ENCODE measurements around the gene IFI6.
A peak's percentile ranks its signal among the peaks of the same experiment; 100 is the strongest.
"Not testable (repeated sequence)": the region's sequence is repeated elsewhere in the genome, so short reads cannot be mapped to it uniquely, and the experiment has no call there.

Gene IFI6
- long read RNA-seq, donor 1, transcript IFI6-202 (5 exons, 841 nt): major isoform, 42 of 111 reads
- long read RNA-seq, donor 1, transcript IFI6-203 (5 exons, 828 nt): minor isoform, 5 of 111 reads
- long read RNA-seq, donor 1, partial matches to known transcripts: 64 of 111 reads
- long read RNA-seq, donor 1, other reads (novel, unspliced or antisense): 0 of 111 reads
- long read RNA-seq, donor 2, transcript IFI6-202 (5 exons, 841 nt): major isoform, 25 of 27 reads
- long read RNA-seq, donor 2, partial matches to known transcripts: 0 of 27 reads
- long read RNA-seq, donor 2, other reads (novel, unspliced or antisense): 0 of 27 reads
- long read RNA-seq, donor 3, transcript IFI6-202 (5 exons, 841 nt): major isoform, 12 of 14 reads
- long read RNA-seq, donor 3, partial matches to known transcripts: 0 of 14 reads
- long read RNA-seq, donor 3, other reads (novel, unspliced or antisense): 0 of 14 reads
- long read RNA-seq, donor 4, transcript IFI6-202 (5 exons, 841 nt): major isoform, 21 of 61 reads
- long read RNA-seq, donor 4, partial matches to known transcripts: 38 of 61 reads
- long read RNA-seq, donor 4, other reads (novel, unspliced or antisense): 0 of 61 reads
- long read RNA-seq, donor 5, transcript IFI6-202 (5 exons, 841 nt): major isoform, 16 of 87 reads
- long read RNA-seq, donor 5, partial matches to known transcripts: 68 of 87 reads
- long read RNA-seq, donor 5, other reads (novel, unspliced or antisense): 0 of 87 reads
- long read RNA-seq, donor 6, transcript IFI6-202 (5 exons, 841 nt): major isoform, 18 of 19 reads
- long read RNA-seq, donor 6, partial matches to known transcripts: 0 of 19 reads
- long read RNA-seq, donor 6, other reads (novel, unspliced or antisense): 0 of 19 reads
- long read RNA-seq, donor 7, transcript IFI6-202 (5 exons, 841 nt): major isoform, 37 of 42 reads
- long read RNA-seq, donor 7, transcript IFI6-203 (5 exons, 828 nt): minor isoform, 5 of 42 reads
- long read RNA-seq, donor 7, partial matches to known transcripts: 0 of 42 reads
- long read RNA-seq, donor 7, other reads (novel, unspliced or antisense): 0 of 42 reads
- long read RNA-seq, donor 8, transcript IFI6-202 (5 exons, 841 nt): major isoform, 20 of 24 reads
- long read RNA-seq, donor 8, partial matches to known transcripts: 0 of 24 reads
- long read RNA-seq, donor 8, other reads (novel, unspliced or antisense): 0 of 24 reads

GRCh38 chr1:27671964-27672749 lies at the start of gene IFI6:
TSS of gene IFI6 (minus strand) at chr1:27672192. CDS start at chr1:27669314, 2,878 bp downstream.
- DNase-seq: peak; percentile 69

- no peak for DNase-seq
Measured at GRCh38 chr1:27719286-27720251, 47.6 kb upstream of the IFI6 start.

- no peak for DNase-seq
Measured at GRCh38 chr1:27716262-27716895, 44.4 kb upstream of the IFI6 start.

- DNase-seq: no peak
Measured at GRCh38 chr1:27713869-27714513, 42.0 kb upstream of the IFI6 start.

- no peak for DNase-seq
Measured at GRCh38 chr1:27713139-27713725, 41.2 kb upstream of the IFI6 start.

- DNase-seq: no peak
Measured at GRCh38 chr1:27710574-27710973, 38.6 kb upstream of the IFI6 start.

GRCh38 chr1:27705545-27705944 lies 33.6 kb upstream of the IFI6 start:
- no peak for DNase-seq

- DNase-seq: no peak
Measured at GRCh38 chr1:27704958-27705357, 33.0 kb upstream of the IFI6 start.

- not testable (repeated sequence) for DNase-seq
Measured at GRCh38 chr1:27696835-27697234, 24.8 kb upstream of the IFI6 start.

- DNase-seq: no peak
Measured at GRCh38 chr1:27690183-27690582, 18.2 kb upstream of the IFI6 start.

GRCh38 chr1:27689423-27690173 lies 17.6 kb upstream of the IFI6 start:
- no peak for DNase-seq

GRCh38 chr1:27687906-27688305 lies 15.9 kb upstream of the IFI6 start:
- DNase-seq: no peak

- no peak for DNase-seq
Measured at GRCh38 chr1:27686223-27686990, 14.4 kb upstream of the IFI6 start.

GRCh38 chr1:27684176-27684575 lies 12.2 kb upstream of the IFI6 start:
- DNase-seq: no peak

GRCh38 chr1:27682351-27682944 lies 10.5 kb upstream of the IFI6 start:
- DNase-seq: no peak

GRCh38 chr1:27681580-27681979 lies 9.6 kb upstream of the IFI6 start:
- not testable (repeated sequence) for DNase-seq

- DNase-seq: not testable (repeated sequence)
Measured at GRCh38 chr1:27680225-27680791, 8.3 kb upstream of the IFI6 start.

Measured in right kidney (tissue), 9 donors.